Measurements from ENCODE around the gene RALB. TPM values are rescaled to one million over a fixed set of nuclear protein-coding genes. Genes with fewer than 3 reads are reported as not detected.
A peak's percentile ranks its signal among the peaks of the same experiment; 100 is the strongest.
"Not testable (repeated sequence)": the region's sequence is repeated elsewhere in the genome, so short reads cannot be mapped to it uniquely, and the experiment has no call there.

Gene RALB
- total RNA-seq, 1 donor from 2014 or later, result 52.6 TPM

- ATAC-seq, result no peak
- intact Hi-C loops (cut with micrococcal nuclease), result no loop called here
- DNase-seq, result no peak
Observed at GRCh38 chr2:120255986-120256650, 3.5 kb downstream of the RALB start.

GRCh38 chr2:120256651-120257000 is 4.0 kb downstream of the RALB start:
- intact Hi-C loops (cut with micrococcal nuclease), result no loop called here
- ATAC-seq (no peak), DNase-seq (no peak)

- ATAC-seq (no peak), DNase-seq (no peak)
- intact Hi-C loops (cut with micrococcal nuclease), result no loop called here
Observed at GRCh38 chr2:120257522-120257921, 4.9 kb downstream of the RALB start.

GRCh38 chr2:120258196-120258595 is 5.5 kb downstream of the RALB start:
- intact Hi-C loops (cut with micrococcal nuclease), result no loop called here
- ATAC-seq (no peak), DNase-seq (no peak)

DNA sequence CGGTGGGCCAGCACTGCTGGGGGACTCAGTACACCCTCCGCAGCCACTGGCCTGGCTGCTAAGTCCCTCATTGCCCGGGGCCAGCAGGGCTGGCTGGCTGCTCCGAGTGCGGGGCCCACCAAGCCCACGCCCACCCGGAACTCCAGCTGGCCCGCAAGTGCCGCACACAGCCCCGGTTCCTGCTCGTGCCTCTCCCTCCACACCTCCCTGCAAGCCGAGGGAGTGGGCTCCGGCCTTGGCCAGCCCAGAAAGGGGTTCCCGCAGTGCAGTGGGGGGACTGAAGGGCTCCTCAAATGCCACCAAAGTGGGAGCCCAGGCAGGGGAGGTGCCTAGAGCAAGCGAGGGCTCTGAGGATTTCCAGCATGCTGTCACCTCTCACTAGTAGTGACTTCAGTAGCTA is 7.3 kb downstream of the RALB start:
- intact Hi-C loops (cut with micrococcal nuclease); ATAC-seq; DNase-seq: not testable (repeated sequence)

DNA sequence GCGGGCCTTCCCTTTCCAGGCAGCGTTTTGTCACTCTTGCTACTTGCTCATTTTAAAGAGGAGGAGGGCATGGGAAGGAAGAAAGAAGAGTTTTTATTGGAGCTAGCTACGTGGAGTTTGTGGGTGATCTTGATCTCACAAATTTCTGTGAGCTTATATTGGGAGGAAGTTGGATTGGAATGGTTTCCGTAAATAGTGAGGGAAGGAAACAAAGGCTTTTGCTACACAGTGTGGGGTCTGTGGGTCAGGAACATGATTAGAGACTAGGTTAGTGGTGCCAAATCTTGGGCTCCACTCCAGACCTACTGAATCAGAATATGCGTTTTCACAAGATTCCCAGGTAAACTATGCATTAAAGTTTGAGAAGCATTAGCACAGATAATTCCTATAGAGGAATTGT is 8.1 kb downstream of the RALB start:
- no peak for ATAC-seq
- intact Hi-C loops (cut with micrococcal nuclease), result no loop called here
- DNase-seq, result no peak

DNA sequence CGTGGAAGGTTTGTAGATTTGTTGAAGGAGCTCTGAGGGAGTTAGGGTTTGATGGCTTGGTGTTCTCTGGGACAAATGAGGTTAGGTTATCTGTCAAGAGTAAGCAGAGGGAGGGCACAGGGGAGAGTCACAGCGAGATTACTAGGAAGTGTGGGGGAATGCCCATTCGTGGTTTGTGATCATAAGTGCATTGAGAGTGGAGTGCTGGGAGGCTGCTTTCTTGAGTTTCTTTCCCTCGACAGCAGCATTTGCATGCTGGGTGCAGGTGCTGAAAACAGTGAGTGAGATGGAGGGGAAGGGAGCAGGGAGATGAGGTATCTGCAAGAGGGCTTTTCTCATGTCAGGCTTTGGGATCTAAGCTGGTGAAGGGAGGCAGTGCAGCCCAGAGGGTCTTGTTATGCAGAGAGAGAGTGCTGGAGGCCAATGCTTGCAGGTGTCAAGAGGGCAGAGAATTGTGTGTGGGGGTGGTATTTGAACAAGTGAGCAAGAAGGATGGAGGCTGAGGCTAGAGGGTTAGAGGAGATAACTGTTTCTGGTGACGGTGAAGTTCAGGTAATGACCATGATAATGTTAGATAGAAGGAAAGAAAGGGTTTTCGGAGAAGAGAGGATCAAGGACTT is 8.8 kb downstream of the RALB start:
- ATAC-seq (no peak), DNase-seq (no peak)
- intact Hi-C loops (cut with micrococcal nuclease), result no loop called here

- intact Hi-C loops (cut with micrococcal nuclease), result no loop called here
- ATAC-seq (no peak), DNase-seq (no peak)
Observed at GRCh38 chr2:120262150-120262549, 9.5 kb downstream of the RALB start.

GRCh38 chr2:120262761-120263428 is 10.2 kb downstream of the RALB start:
- intact Hi-C loops (cut with micrococcal nuclease), result no loop called here
- ATAC-seq (no peak), DNase-seq (no peak)

DNA sequence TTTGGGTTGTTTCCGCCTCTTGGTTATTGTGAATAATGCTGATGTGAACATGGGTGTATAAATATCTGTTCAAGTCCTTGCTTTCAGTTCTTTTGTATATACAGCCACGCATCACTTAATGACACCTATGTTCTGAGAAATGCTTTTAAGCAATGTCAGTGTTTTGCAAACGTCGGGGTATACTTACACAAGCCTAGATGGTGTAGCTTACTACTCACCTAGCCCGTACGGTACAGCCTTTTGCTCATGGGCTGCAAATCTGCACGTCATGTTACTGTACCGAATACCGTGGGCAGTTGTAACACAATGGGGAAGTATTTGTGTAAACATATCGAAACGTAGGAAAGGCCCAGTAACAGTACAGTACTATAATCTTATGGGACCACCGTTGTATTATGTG is 12.4 kb downstream of the RALB start:
- ATAC-seq (peak; percentile 18), DNase-seq (no peak)
- intact Hi-C loops (cut with micrococcal nuclease), result no loop called here

DNA sequence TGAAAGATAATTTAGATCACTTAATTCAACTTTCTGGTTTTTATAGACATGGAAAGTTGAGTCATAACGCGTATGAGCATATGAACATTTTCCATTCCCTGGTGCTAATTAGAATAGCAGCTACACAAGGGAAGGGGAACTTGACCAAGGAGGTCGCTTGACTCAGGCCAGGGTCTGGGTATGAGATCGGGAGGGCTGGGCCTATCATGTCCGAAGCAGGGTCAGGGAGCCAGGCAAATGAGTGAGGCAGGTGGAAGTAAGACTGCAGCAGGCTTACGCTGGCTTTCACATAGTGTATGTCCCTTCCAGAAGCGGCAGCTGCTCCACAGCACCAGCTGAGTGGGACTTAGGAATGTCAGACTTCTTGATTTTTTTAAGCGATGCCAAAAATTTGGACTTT is 14.7 kb downstream of the RALB start:
- intact Hi-C loops (cut with micrococcal nuclease), result no loop called here
- DNase-seq, result no peak
- no peak for ATAC-seq

- DNase-seq, result no peak
- intact Hi-C loops (cut with micrococcal nuclease), result no loop called here
- no peak for ATAC-seq
Observed at GRCh38 chr2:120269076-120269744, 16.6 kb downstream of the RALB start.

- DNase-seq, result no peak
- no peak for ATAC-seq
- intact Hi-C loops (cut with micrococcal nuclease), result no loop called here
Observed at GRCh38 chr2:120269816-120270215, 17.2 kb downstream of the RALB start.

DNA sequence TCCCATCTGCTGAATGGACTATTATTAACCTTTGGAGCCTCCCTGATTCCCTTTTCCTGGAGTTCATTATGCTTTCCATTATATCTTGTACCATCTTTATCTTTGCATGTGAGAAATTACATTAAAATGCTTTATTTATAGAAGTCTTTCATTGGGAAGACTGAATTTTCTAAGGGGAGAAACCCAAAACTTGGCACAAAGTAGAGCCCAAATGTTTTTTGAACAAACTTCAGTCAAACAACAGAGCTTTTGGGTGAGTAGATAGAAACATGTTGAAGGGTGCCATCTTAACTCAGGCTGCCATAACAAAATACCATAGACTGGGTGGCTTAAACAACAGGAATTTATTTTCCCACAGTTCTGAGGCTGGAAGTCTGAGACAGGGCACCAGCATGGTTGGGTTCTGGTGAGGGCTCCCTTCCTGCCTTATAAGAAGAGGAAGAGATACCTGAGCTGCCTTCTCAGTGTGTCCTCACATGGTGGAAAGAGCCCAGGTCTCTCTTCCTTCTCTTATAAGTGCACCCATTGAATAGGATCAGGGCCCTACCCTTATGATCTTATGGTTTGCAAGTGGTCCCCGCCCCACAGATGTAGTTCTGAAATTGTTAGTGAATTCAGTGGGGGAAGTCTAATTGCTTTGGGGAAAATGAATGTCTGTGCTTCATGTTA is 19.2 kb downstream of the RALB start:
- ATAC-seq (no peak), DNase-seq (no peak)
- intact Hi-C loops (cut with micrococcal nuclease), result no loop called here

DNA sequence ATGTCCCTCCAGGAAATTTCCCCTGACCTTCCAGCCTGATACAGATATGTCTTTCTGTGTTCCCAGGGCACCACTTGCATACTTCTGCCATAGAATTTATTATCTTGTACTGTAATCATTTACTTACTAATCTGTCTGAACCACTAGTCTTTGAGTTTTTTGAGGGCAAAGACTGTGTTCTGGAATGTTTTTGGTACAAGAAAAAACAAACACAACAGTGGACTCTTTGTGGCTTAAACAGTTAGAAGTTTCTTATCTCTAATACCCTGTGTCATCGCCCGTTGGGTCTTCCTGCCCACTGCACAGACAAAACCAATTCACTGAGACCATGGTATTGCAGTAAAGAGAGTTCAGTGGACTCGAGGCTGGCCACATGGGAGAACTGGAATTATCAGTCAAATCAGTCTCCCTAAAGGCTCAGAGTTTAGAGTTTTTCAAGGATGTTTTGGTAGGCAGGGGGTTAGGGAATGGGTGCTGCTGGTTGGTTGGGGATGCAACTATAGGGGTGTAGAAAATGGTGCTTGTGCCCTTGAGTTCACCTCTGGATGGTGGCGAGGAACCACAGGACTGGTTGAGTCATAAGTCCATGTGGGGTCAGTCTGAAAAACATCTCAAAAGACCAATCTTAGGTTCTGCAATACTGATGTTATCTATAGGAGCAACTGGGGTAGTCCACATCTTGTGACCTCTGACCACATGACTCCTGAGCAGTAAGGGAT is 20.3 kb downstream of the RALB start:
- DNase-seq (no peak), ATAC-seq (no peak)
- intact Hi-C loops (cut with micrococcal nuclease), result no loop called here

GRCh38 chr2:120275617-120276400 is 23.2 kb downstream of the RALB start:
- ATAC-seq (no peak), DNase-seq (no peak)
- intact Hi-C loops (cut with micrococcal nuclease), result no loop called here

DNA sequence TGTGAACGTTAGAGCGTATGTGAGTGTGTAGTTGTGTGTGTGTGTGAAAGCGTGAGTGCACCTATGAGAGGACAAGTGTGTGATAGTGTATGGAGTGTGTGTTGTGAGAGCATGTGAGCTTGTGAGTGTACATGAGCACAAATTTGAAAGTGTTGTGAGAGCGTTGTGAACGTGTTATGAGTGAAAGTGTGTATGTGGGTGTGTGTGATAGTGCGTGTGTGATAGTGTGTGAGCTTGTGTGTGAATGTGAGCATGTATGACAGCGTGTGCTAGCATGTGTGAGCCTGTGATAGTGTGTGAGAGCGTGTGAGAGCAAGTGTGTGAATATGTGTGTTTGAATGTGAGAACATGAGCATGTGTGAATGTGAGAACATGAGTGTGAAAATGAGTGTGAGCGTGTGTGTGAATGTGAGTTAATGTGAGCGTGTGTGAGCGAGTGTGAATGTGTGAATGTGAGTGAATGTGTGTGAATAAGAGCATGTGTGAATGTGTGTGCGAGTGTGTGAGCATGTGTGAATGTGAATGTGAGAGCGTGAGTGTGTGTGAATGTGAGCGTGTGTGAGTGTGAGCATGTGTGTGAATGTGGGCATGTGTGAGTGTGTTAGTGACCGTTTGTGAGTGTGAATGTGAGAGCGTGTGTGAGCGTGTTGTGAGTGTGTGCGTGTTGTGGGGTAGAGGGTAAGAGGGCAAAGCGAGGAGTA is 25.0 kb downstream of the RALB start:
- DNase-seq (no peak), ATAC-seq (no peak)
- intact Hi-C loops (cut with micrococcal nuclease), result no loop called here

DNA sequence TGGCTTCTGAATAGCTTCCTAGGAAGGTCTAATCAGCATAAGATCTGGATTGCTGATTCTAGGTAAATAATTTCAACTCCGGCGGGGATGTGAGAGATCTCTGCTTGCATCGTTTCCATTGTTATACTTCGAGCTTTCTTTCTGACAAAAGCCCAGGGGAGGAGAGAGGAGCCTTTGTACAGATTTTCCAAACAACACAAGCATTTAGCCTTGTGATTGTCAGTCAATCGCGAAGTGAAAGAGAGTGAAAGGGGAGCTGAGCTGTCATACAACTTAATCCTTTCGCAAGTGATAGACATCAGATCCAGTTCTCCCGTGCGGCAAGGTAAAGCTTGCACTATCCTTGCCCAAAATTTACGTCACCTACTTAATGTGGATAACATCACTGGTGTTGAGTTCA is 26.2 kb downstream of the RALB start:
- DNase-seq (no peak), ATAC-seq (no peak)
- intact Hi-C loops (cut with micrococcal nuclease), result no loop called here
